Mesenchymal stem cell (in vitro differentiated cells and primary cell): ENCODE results near the gene BBLN.

Experiments
- DNase-seq: peaks from one replicate; pipeline ENCODE4 v3.0.0-alpha.2; 2013
- H2AFZ ChIP-seq: one replicate; pipeline ENCODE4 v1.6.1; 2013; ENCODE audit warnings: low read depth, mild to moderate bottlenecking, control low read depth, inconsistent platforms, low read length, moderate library complexity
- H2AK5ac ChIP-seq: 2 replicates; pipeline ENCODE4 v1.6.1; 2013; ENCODE audit warnings: low read length, moderate library complexity, mild to moderate bottlenecking, inconsistent platforms; ENCODE audit not compliant: severe bottlenecking
- H2BK120ac ChIP-seq: one replicate; pipeline ENCODE4 v1.6.1; 2013; ENCODE audit warnings: low read depth, mild to moderate bottlenecking, inconsistent platforms, low read length, moderate library complexity
- H2BK12ac ChIP-seq, 2 experiments: one replicate each; pipeline ENCODE4 v1.6.1; 2013; ENCODE audit warnings: inconsistent platforms in 2 of 2, low read length in 2 of 2, mild to moderate bottlenecking in 2 of 2, moderate library complexity in 2 of 2, control low read depth in 1 of 2
- H2BK15ac ChIP-seq: one replicate; pipeline ENCODE4 v1.6.1; 2013; ENCODE audit warnings: mild to moderate bottlenecking, low read depth, inconsistent platforms; ENCODE audit not compliant: poor library complexity, severe bottlenecking
- H2BK5ac ChIP-seq: 2 replicates; pipeline ENCODE4 v1.6.1; 2013; ENCODE audit warnings: low read depth, mild to moderate bottlenecking, low read length, control low read depth, inconsistent platforms; ENCODE audit not compliant: poor library complexity, severe bottlenecking
- H3K14ac ChIP-seq, 2 experiments: one replicate each; pipeline ENCODE4 v1.6.1; 2013; ENCODE audit warnings: inconsistent platforms in 2 of 2, low read length in 2 of 2, control low read depth in 1 of 2, mild to moderate bottlenecking in 1 of 2, moderate library complexity in 1 of 2
- H3K18ac ChIP-seq, 2 experiments: one replicate each; pipeline ENCODE4 v1.6.1; 2013; ENCODE audit warnings: inconsistent platforms in 2 of 2, low read length in 2 of 2, control low read depth in 1 of 2, low read depth in 1 of 2, mild to moderate bottlenecking in 1 of 2
- H3K23ac ChIP-seq, 2 experiments: one replicate each; pipeline ENCODE4 v1.6.1; 2013; ENCODE audit warnings: inconsistent platforms in 2 of 2, low read length in 2 of 2, mild to moderate bottlenecking in 2 of 2, moderate library complexity in 2 of 2, control low read depth in 1 of 2
- H3K27ac ChIP-seq: 2 replicates; pipeline ENCODE4 v1.5.1; 2013; ENCODE audit warnings: mild to moderate bottlenecking, moderate library complexity, low read length, control low read depth, inconsistent platforms; ENCODE audit not compliant: poor library complexity, severe bottlenecking
- H3K27me3 ChIP-seq, 2 experiments: 2 replicates each; pipeline versions ENCODE4 v1.6.1 to v1.7.0; 2013; ENCODE audit warnings: low read length in 2 of 2, mild to moderate bottlenecking in 2 of 2, moderate library complexity in 2 of 2, control low read depth in 1 of 2, inconsistent platforms in 1 of 2; ENCODE audit not compliant: control insufficient read depth in 1 of 2, insufficient read depth in 1 of 2
- H3K36me3 ChIP-seq, 2 experiments: 2 replicates each; pipeline versions ENCODE4 v1.6.1 to v1.7.0; 2013; ENCODE audit warnings: low read length in 2 of 2, control low read depth in 1 of 2, inconsistent platforms in 1 of 2, low read depth in 1 of 2, mild to moderate bottlenecking in 1 of 2; ENCODE audit not compliant: insufficient read depth in 2 of 2, control insufficient read depth in 1 of 2
- H3K4ac ChIP-seq, 2 experiments: one replicate each; pipeline ENCODE4 v1.6.1; 2013; ENCODE audit warnings: inconsistent platforms in 2 of 2, low read length in 2 of 2, mild to moderate bottlenecking in 2 of 2, moderate library complexity in 2 of 2, control low read depth in 1 of 2, low read depth in 1 of 2
- H3K4me1 ChIP-seq: 2 replicates; pipeline ENCODE4 v1.6.1; 2013; ENCODE audit warnings: low read depth, low read length, control low read depth; ENCODE audit not compliant: control insufficient read depth, insufficient read depth
- H3K4me2 ChIP-seq: 2 replicates; pipeline ENCODE4 v1.6.1; 2013; ENCODE audit warnings: low read length, mild to moderate bottlenecking, inconsistent platforms; ENCODE audit not compliant: poor library complexity, severe bottlenecking
- H3K4me3 ChIP-seq, 2 experiments: 2 replicates each; pipeline versions ENCODE4 v1.5.1 to v1.7.0; 2013; ENCODE audit warnings: low read length in 2 of 2, mild to moderate bottlenecking in 2 of 2, control low read depth in 1 of 2, low read depth in 1 of 2; ENCODE audit not compliant: insufficient read depth in 1 of 2
- H3K79me1 ChIP-seq: replicated peaks from 2 replicates; pipeline ENCODE4 v1.6.1; 2013; ENCODE audit warnings: mild to moderate bottlenecking, control low read depth, low read length, inconsistent platforms; ENCODE audit not compliant: poor library complexity, severe bottlenecking
- H3K9ac ChIP-seq: 2 replicates; pipeline ENCODE4 v1.7.0; 2013; ENCODE audit warnings: mild to moderate bottlenecking, low read length, moderate library complexity
- H3K9me3 ChIP-seq: 2 replicates; pipeline ENCODE4 v1.7.0; 2013; ENCODE audit warnings: mild to moderate bottlenecking, low read length; ENCODE audit not compliant: control insufficient read depth
- H4K8ac ChIP-seq: one replicate; pipeline ENCODE4 v1.6.1; 2013; ENCODE audit warnings: inconsistent platforms, mild to moderate bottlenecking, low read length, moderate library complexity
- H4K91ac ChIP-seq: one replicate; pipeline ENCODE4 v1.6.1; 2013; ENCODE audit warnings: mild to moderate bottlenecking, low read length, inconsistent platforms
- WGBS: methylation state at CpG from one replicate; pipeline ENCODE4 v1.1.7; 2013; ENCODE audit warnings: mixed read lengths; 5-methylcytosine and 5-hydroxymethylcytosine counted together

Gene BBLN

GRCh38 chr9:128123451-128124080, 36.5 kb upstream of the BBLN start:
- peaks cover 15% of the 10 kb centered on the region for H3K4me1 ChIP-seq
- H3K36me3 ChIP-seq: peaks cover 41 to 62% of the 10 kb centered on the region in 2 experiments
- no peaks in the 10 kb centered on the region for H3K9me3 ChIP-seq
- H2BK120ac ChIP-seq: no peak overlapping the region
- no peak overlapping the region for H3K27ac ChIP-seq
- H3K23ac ChIP-seq: no peak overlapping the region
- no peak overlapping the region for H4K8ac ChIP-seq
- H3K4me2 ChIP-seq: no peak overlapping the region
- no peak overlapping the region for H2AFZ ChIP-seq
- no peaks in the 10 kb centered on the region for H3K27me3 ChIP-seq
- H3K18ac ChIP-seq: no peak overlapping the region
- H4K91ac ChIP-seq: no peak overlapping the region
- H3K79me1 ChIP-seq: peaks cover 18% of the 10 kb centered on the region
- no peak overlapping the region for H3K4me3 ChIP-seq
- no peak overlapping the region for H3K4ac ChIP-seq
- H3K9ac ChIP-seq: no peak overlapping the region
- no peak overlapping the region for H2BK5ac ChIP-seq
- H2AK5ac ChIP-seq: no peak overlapping the region
- no peak overlapping the region for H2BK12ac ChIP-seq
- over 99% methylated on average over 16 of the region's 21 CpGs for WGBS
- no peak for DNase-seq
- no peak overlapping the region for H2BK15ac ChIP-seq
- no peak overlapping the region for H3K14ac ChIP-seq

GRCh38 chr9:128124451-128124850, 35.6 kb upstream of the BBLN start:
- H4K91ac ChIP-seq: no peak overlapping the region
- H3K27ac ChIP-seq: no peak overlapping the region
- no peak overlapping the region for H2AK5ac ChIP-seq
- DNase-seq: no peak
- H3K18ac ChIP-seq: no peak overlapping the region
- H3K14ac ChIP-seq: no peak overlapping the region
- peaks cover 23% of the 10 kb centered on the region for H3K4me1 ChIP-seq
- H2BK15ac ChIP-seq: no peak overlapping the region
- H2BK12ac ChIP-seq: no peak overlapping the region
- H2AFZ ChIP-seq: no peak overlapping the region
- peaks cover 24% of the 10 kb centered on the region for H3K79me1 ChIP-seq
- H3K9ac ChIP-seq: no peak overlapping the region
- no peak overlapping the region for H3K23ac ChIP-seq
- H4K8ac ChIP-seq: no peak overlapping the region
- H2BK120ac ChIP-seq: no peak overlapping the region
- no peaks in the 10 kb centered on the region for H3K9me3 ChIP-seq
- WGBS: 97% methylated on average over 8 of the region's 8 CpGs
- H3K27me3 ChIP-seq: no peaks in the 10 kb centered on the region
- peaks cover 41 to 57% of the 10 kb centered on the region in 2 experiments for H3K36me3 ChIP-seq
- H3K4me2 ChIP-seq: no peak overlapping the region
- H2BK5ac ChIP-seq: no peak overlapping the region
- no peak overlapping the region for H3K4ac ChIP-seq
- no peak overlapping the region for H3K4me3 ChIP-seq

GRCh38 chr9:128124873-128125579, 35.0 kb upstream of the BBLN start:
- no peak overlapping the region for H3K27ac ChIP-seq
- H2AFZ ChIP-seq: no peak overlapping the region
- H3K18ac ChIP-seq: no peak overlapping the region
- no peak overlapping the region for H3K9ac ChIP-seq
- no peak overlapping the region for H2BK12ac ChIP-seq
- DNase-seq: peak; percentile 56
- peaks cover 24% of the 10 kb centered on the region for H3K4me1 ChIP-seq
- no peak overlapping the region for H2BK15ac ChIP-seq
- no peak overlapping the region for H4K91ac ChIP-seq
- peak overlapping the region in 1 of 2 experiments; percentile 62 for H3K4me3 ChIP-seq
- H3K36me3 ChIP-seq: peaks cover 41 to 55% of the 10 kb centered on the region in 2 experiments
- H3K23ac ChIP-seq: no peak overlapping the region
- no peak overlapping the region for H4K8ac ChIP-seq
- H2AK5ac ChIP-seq: no peak overlapping the region
- no peak overlapping the region for H3K4me2 ChIP-seq
- H3K14ac ChIP-seq: no peak overlapping the region
- H3K27me3 ChIP-seq: no peaks in the 10 kb centered on the region
- no peak overlapping the region for H2BK120ac ChIP-seq
- peaks cover 24% of the 10 kb centered on the region for H3K79me1 ChIP-seq
- WGBS: 90% methylated on average over 14 of the region's 16 CpGs
- H3K4ac ChIP-seq: no peak overlapping the region
- no peak overlapping the region for H2BK5ac ChIP-seq
- no peaks in the 10 kb centered on the region for H3K9me3 ChIP-seq

- no peak overlapping the region for H4K8ac ChIP-seq
- WGBS: 80% methylated on average over 8 of the region's 10 CpGs
- H3K4me2 ChIP-seq: peak overlapping the region; percentile 13
- no peak for DNase-seq
- no peaks in the 10 kb centered on the region for H3K9me3 ChIP-seq
- H3K4ac ChIP-seq: no peak overlapping the region
- no peak overlapping the region for H3K23ac ChIP-seq
- no peak overlapping the region for H2BK15ac ChIP-seq
- no peak overlapping the region for H3K14ac ChIP-seq
- H2AFZ ChIP-seq: no peak overlapping the region
- no peak overlapping the region for H2BK120ac ChIP-seq
- H2AK5ac ChIP-seq: no peak overlapping the region
- H3K27me3 ChIP-seq: no peaks in the 10 kb centered on the region
- H4K91ac ChIP-seq: no peak overlapping the region
- H3K27ac ChIP-seq: no peak overlapping the region
- H2BK5ac ChIP-seq: no peak overlapping the region
- H3K4me3 ChIP-seq: peak overlapping the region in 1 of 2 experiments; percentile 62
- peaks cover 27% of the 10 kb centered on the region for H3K4me1 ChIP-seq
- peaks cover 24% of the 10 kb centered on the region for H3K79me1 ChIP-seq
- no peak overlapping the region for H2BK12ac ChIP-seq
- peak overlapping the region; percentile 43 for H3K9ac ChIP-seq
- H3K36me3 ChIP-seq: peaks cover 35 to 48% of the 10 kb centered on the region in 2 experiments
- H3K18ac ChIP-seq: no peak overlapping the region
Observed at GRCh38 chr9:128125580-128126354, 34.3 kb upstream of the BBLN start.
